HK-2 (cell line): ENCODE data around the gene TINAGL1.
A peak's percentile ranks its signal among the peaks of the same experiment; 100 is the strongest.

Experiments used
- DNase-seq: peaks from one replicate; pipeline ENCODE4 v3.0.0-alpha.2; 2018; ENCODE audit not compliant: unreplicated experiment

TINAGL1 gene

GRCh38 chr1:31576201-31576669 lies at the start of gene TINAGL1:
Gene TINAGL1 (plus strand): TSS chr1:31576515. CDS start chr1:31577149, 634 bp downstream.
- DNase-seq = peak; percentile 23

- no peak for DNase-seq
Measured at GRCh38 chr1:31529999-31530684, 46.2 kb upstream of the TINAGL1 start.

- no peak for DNase-seq
Measured at GRCh38 chr1:31531177-31531999, 44.9 kb upstream of the TINAGL1 start.

GRCh38 chr1:31532173-31532572 lies 44.1 kb upstream of the TINAGL1 start:
- no peak for DNase-seq

- no peak for DNase-seq
Measured at GRCh38 chr1:31535561-31535960, 40.8 kb upstream of the TINAGL1 start.

- no peak for DNase-seq
Measured at GRCh38 chr1:31539329-31539728, 37.0 kb upstream of the TINAGL1 start.

GRCh38 chr1:31541194-31541593 lies 35.1 kb upstream of the TINAGL1 start:
- DNase-seq = no peak

GRCh38 chr1:31545927-31546540 lies 30.3 kb upstream of the TINAGL1 start:
- DNase-seq = no peak

- no peak for DNase-seq
Measured at GRCh38 chr1:31548534-31548906, 27.8 kb upstream of the TINAGL1 start.

- DNase-seq = peak; percentile 92
Measured at GRCh38 chr1:31548907-31549808, 27.2 kb upstream of the TINAGL1 start.

GRCh38 chr1:31549809-31550620 lies 26.3 kb upstream of the TINAGL1 start:
- DNase-seq = no peak

- DNase-seq = no peak
Measured at GRCh38 chr1:31551208-31551607, 25.1 kb upstream of the TINAGL1 start.

GRCh38 chr1:31552489-31552888 lies 23.8 kb upstream of the TINAGL1 start:
- DNase-seq = no peak

- no peak for DNase-seq
Measured at GRCh38 chr1:31556481-31557006, 19.8 kb upstream of the TINAGL1 start.

GRCh38 chr1:31559715-31560114 lies 16.6 kb upstream of the TINAGL1 start:
- no peak for DNase-seq

- no peak for DNase-seq
Measured at GRCh38 chr1:31560394-31560793, 15.9 kb upstream of the TINAGL1 start.

GRCh38 chr1:31562707-31563360 lies 13.5 kb upstream of the TINAGL1 start:
- peak; percentile 40 for DNase-seq

- no peak for DNase-seq
Measured at GRCh38 chr1:31564606-31564989, 11.7 kb upstream of the TINAGL1 start.

- no peak for DNase-seq
Measured at GRCh38 chr1:31567956-31568570, 8.3 kb upstream of the TINAGL1 start.
